Liver (tissue), 9 donors: Measurements from ENCODE around the gene GABRA4. TPM values are rescaled to one million over a fixed set of nuclear protein-coding genes. Genes with fewer than 3 reads are reported as not detected.

Experiments used
- DNase-seq: peaks from one replicate; pipeline ENCODE4 v3.0.0-alpha.2; 2017; ENCODE audit warnings: low spot score
- H3K27ac ChIP-seq, 2 donors: one replicate each; pipeline ENCODE4 v1.7.0; 2013; ENCODE audit warnings: inconsistent platforms in 2 of 2, low read length in 2 of 2, control low read depth in 1 of 2, low read depth in 1 of 2, mild to moderate bottlenecking in 1 of 2
- H3K27me3 ChIP-seq, 4 donors: one replicate each; pipeline versions ENCODE4 v1.6.1 to v1.7.0; 2013; ENCODE audit warnings: low read length in 3 of 4, inconsistent platforms in 1 of 4, mild to moderate bottlenecking in 1 of 4, moderate library complexity in 1 of 4; ENCODE audit not compliant: control insufficient read depth in 4 of 4, insufficient read depth in 4 of 4
- H3K36me3 ChIP-seq, 4 donors: one replicate each; pipeline versions ENCODE4 v1.6.1 to v1.7.0; 2013; ENCODE audit warnings: low read length in 3 of 4, mild to moderate bottlenecking in 3 of 4, low read depth in 1 of 4, moderate library complexity in 1 of 4; ENCODE audit not compliant: control insufficient read depth in 4 of 4, insufficient read depth in 3 of 4
- H3K4me1 ChIP-seq, 4 donors: one replicate each; pipeline versions ENCODE4 v1.6.1 to v1.7.0; 2013; ENCODE audit warnings: low read length in 3 of 4, mild to moderate bottlenecking in 3 of 4, moderate library complexity in 1 of 4; ENCODE audit not compliant: control insufficient read depth in 4 of 4, insufficient read depth in 4 of 4
- H3K4me3 ChIP-seq, 3 donors: one replicate each; pipeline versions ENCODE4 v1.6.1 to v1.7.0; 2013; ENCODE audit warnings: low read length in 3 of 3, control low read depth in 1 of 3, low read depth in 1 of 3, mild to moderate bottlenecking in 1 of 3
- H3K9ac ChIP-seq, 2 donors: one replicate each; pipeline ENCODE4 v1.7.0; 2013; ENCODE audit warnings: low read length in 2 of 2, mild to moderate bottlenecking in 2 of 2, moderate library complexity in 2 of 2, control low read depth in 1 of 2, low read depth in 1 of 2
- H3K9me3 ChIP-seq, 4 donors: one replicate each; pipeline versions ENCODE4 v1.6.1 to v1.7.0; 2013; ENCODE audit warnings: low read length in 3 of 4; ENCODE audit not compliant: control insufficient read depth in 4 of 4
- EGR1 ChIP-seq, 2 donors: IDR thresholded peaks; 2 replicates each; pipeline ENCODE4 v1.6.1; 2016 to 2018; ENCODE audit warnings: antibody characterized with exemption in 2 of 2, low read depth in 2 of 2
- FOXA2 ChIP-seq: IDR thresholded peaks from 2 replicates; pipeline ENCODE4 v1.6.1; 2016; ENCODE audit warnings: antibody characterized with exemption
- GABPA ChIP-seq, 2 donors: IDR thresholded peaks in 1 of 2; conservative IDR thresholded peaks in 1 of 2; 2 replicates each; pipeline ENCODE4 v1.6.1; 2016; ENCODE audit warnings: antibody characterized with exemption in 2 of 2, mild to moderate bottlenecking in 1 of 2, moderate library complexity in 1 of 2
- HNF4A ChIP-seq, 2 donors: conservative IDR thresholded peaks; 2 replicates each; pipeline ENCODE4 v1.6.1; 2016; ENCODE audit warnings: antibody characterized with exemption in 2 of 2, mild to moderate bottlenecking in 2 of 2
- HNF4G ChIP-seq: IDR thresholded peaks from 2 replicates; pipeline ENCODE4 v1.6.1; 2016; ENCODE audit warnings: antibody characterized with exemption
- JUND ChIP-seq, 2 donors: IDR thresholded peaks; 2 replicates each; pipeline ENCODE4 v1.6.1; 2016; ENCODE audit warnings: antibody characterized with exemption in 2 of 2
- NR2F2 ChIP-seq: IDR thresholded peaks from 2 replicates; pipeline ENCODE4 v1.6.1; 2016; ENCODE audit warnings: antibody characterized with exemption
- RXRA ChIP-seq, 2 donors: IDR thresholded peaks; 2 replicates each; pipeline ENCODE4 v1.6.1; 2017 to 2018; ENCODE audit warnings: antibody characterized with exemption in 2 of 2, mild to moderate bottlenecking in 1 of 2
- SP1 ChIP-seq: IDR thresholded peaks from 2 replicates; pipeline ENCODE4 v1.6.1; 2018; ENCODE audit warnings: antibody characterized with exemption, mild to moderate bottlenecking
- TAF1 ChIP-seq: conservative IDR thresholded peaks from 2 replicates; pipeline ENCODE4 v1.6.1; 2016; ENCODE audit warnings: antibody characterized with exemption, mild to moderate bottlenecking
- YY1 ChIP-seq: IDR thresholded peaks from 2 replicates; pipeline ENCODE4 v1.6.1; 2016; ENCODE audit warnings: antibody characterized with exemption, mild to moderate bottlenecking
- WGBS: extraction: QIAGEN DNeasy Blood & Tissue Kit; methylation state at CpG from one replicate; pipeline ENCODE4 v1.1.7; 2013; 5-methylcytosine and 5-hydroxymethylcytosine counted together
- polyA plus RNA-seq, 2 donors: library from polyadenylated mRNA; stranded (reverse) in 1 of 2; unstranded in 1 of 2; fragments of 200-250 nt in 1 of 2; fragments of >200 nt in 1 of 2; fragmentation: Nextera tagmentation in 1 of 2; extraction: Ambion mirVana in 1 of 2; gene quantifications; one replicate each; pipeline versions ENCODE4 v1.2.1 to v1.2.3, GENCODE V29; 2013 to 2015
- total RNA-seq, 2 donors: library from RNA; depleted of rRNA; stranded (reverse); fragments of >200 nt; gene quantifications; one replicate each; pipeline ENCODE4 v1.2.3, GENCODE V29; 2014
- TF ChIP-seq, protein P1 (sequence below): IDR thresholded peaks from 2 replicates; pipeline ENCODE4 v1.6.1; 2016; ENCODE audit warnings: antibody characterized with exemption, mild to moderate bottlenecking
- TF ChIP-seq, protein P2 (sequence below): fragments of 150-350 bp; IDR thresholded peaks from 2 replicates; pipeline ENCODE4 v1.5.1; 2017; ENCODE audit warnings: improper control_type of control experiment, low read depth, low read length; ENCODE audit not compliant: missing input control
- TF ChIP-seq, protein P3 (sequence below): IDR thresholded peaks from 2 replicates; pipeline ENCODE4 v1.6.1; 2016; ENCODE audit warnings: antibody characterized with exemption
- TF ChIP-seq, protein P4 (sequence below): IDR thresholded peaks from 2 replicates; pipeline ENCODE4 v1.6.1; 2016; ENCODE audit warnings: antibody characterized with exemption
- TF ChIP-seq, protein P5 (sequence below): IDR thresholded peaks from 2 replicates; pipeline ENCODE4 v1.6.1; 2016; ENCODE audit warnings: antibody characterized with exemption
- donor health status: healthy.
- donor health status: healthy.
- donor health status: healthy.
- donor health status: healthy.
- donor health status: healthy.

The GABRA4 gene
- total and polyA plus RNA-seq, 4 donors: under 0.01 TPM; not detected in 3

DNA sequence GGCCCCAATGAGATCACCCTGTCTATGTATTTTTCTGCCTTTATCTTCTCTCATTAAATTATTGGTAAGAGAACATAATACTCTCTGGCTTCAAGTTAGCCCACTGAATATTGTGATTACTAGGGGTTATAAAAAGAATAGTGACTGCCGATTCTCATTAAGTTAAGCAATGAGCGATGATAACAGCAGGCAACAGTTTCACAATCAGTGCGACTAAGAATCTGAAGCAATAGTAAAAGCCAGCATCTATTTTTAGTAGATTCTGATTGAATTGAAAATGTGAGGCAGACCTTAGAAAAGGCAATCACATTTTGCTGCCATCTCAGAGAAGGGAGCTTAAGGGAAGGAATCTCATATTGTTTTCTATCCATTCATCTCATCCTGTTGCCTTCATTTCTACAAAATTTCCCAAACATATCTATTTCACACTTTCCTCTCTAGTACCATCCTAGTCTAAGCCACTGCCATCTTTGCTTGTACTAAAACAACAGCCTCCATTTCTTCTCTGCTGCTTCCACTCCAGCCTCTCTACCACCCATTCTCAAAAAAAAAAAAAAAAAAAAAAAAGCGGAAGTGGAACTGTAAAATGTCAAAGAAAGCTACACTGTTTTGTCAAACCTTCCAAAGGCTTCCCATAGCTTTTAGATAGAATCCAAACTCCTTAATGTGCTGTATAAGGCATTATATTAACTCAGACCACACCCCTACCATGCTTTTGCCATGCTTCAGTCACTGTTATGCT lies 17.4 kb downstream of the GABRA4 start:
- no peak overlapping the region for H3K9ac ChIP-seq
- no peaks in the 10 kb centered on the region for H3K36me3 ChIP-seq
- 70% methylated on average over 4 of the region's 4 CpGs for WGBS
- no peaks in the 10 kb centered on the region for H3K4me1 ChIP-seq
- no peaks in the 10 kb centered on the region for H3K9me3 ChIP-seq
- H3K27ac ChIP-seq: no peak overlapping the region
- H3K4me3 ChIP-seq: no peak overlapping the region
- peaks cover 0 to 7% (median 0%) of the 10 kb centered on the region in 4 donors for H3K27me3 ChIP-seq
- DNase-seq: no peak
- no peak for TF ChIP-seq HNF4G
- TF ChIP-seq FOXA2: no peak
- no peak for TF ChIP-seq RXRA (IDR thresholded peaks at IDR 0.05)
- no peak for TF ChIP-seq EGR1 (IDR thresholded peaks at IDR 0.05; ENCODE audit: low read depth in 2 of 2)
- no peak for TF ChIP-seq YY1
- TF ChIP-seq NR2F2: no peak
- no peak for TF ChIP-seq HNF4A (conservative IDR thresholded peaks at IDR 0.05)
- TF ChIP-seq, protein P1, sequence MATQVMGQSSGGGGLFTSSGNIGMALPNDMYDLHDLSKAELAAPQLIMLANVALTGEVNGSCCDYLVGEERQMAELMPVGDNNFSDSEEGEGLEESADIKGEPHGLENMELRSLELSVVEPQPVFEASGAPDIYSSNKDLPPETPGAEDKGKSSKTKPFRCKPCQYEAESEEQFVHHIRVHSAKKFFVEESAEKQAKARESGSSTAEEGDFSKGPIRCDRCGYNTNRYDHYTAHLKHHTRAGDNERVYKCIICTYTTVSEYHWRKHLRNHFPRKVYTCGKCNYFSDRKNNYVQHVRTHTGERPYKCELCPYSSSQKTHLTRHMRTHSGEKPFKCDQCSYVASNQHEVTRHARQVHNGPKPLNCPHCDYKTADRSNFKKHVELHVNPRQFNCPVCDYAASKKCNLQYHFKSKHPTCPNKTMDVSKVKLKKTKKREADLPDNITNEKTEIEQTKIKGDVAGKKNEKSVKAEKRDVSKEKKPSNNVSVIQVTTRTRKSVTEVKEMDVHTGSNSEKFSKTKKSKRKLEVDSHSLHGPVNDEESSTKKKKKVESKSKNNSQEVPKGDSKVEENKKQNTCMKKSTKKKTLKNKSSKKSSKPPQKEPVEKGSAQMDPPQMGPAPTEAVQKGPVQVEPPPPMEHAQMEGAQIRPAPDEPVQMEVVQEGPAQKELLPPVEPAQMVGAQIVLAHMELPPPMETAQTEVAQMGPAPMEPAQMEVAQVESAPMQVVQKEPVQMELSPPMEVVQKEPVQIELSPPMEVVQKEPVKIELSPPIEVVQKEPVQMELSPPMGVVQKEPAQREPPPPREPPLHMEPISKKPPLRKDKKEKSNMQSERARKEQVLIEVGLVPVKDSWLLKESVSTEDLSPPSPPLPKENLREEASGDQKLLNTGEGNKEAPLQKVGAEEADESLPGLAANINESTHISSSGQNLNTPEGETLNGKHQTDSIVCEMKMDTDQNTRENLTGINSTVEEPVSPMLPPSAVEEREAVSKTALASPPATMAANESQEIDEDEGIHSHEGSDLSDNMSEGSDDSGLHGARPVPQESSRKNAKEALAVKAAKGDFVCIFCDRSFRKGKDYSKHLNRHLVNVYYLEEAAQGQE: no peak
- no peak for TF ChIP-seq GABPA (IDR thresholded peaks at IDR 0.05 in 1 of 2, conservative IDR thresholded peaks at IDR 0.05 in 1 of 2)
- no peak for TF ChIP-seq TAF1
- TF ChIP-seq JUND (IDR thresholded peaks at IDR 0.05): no peak
- TF ChIP-seq, protein P2, sequence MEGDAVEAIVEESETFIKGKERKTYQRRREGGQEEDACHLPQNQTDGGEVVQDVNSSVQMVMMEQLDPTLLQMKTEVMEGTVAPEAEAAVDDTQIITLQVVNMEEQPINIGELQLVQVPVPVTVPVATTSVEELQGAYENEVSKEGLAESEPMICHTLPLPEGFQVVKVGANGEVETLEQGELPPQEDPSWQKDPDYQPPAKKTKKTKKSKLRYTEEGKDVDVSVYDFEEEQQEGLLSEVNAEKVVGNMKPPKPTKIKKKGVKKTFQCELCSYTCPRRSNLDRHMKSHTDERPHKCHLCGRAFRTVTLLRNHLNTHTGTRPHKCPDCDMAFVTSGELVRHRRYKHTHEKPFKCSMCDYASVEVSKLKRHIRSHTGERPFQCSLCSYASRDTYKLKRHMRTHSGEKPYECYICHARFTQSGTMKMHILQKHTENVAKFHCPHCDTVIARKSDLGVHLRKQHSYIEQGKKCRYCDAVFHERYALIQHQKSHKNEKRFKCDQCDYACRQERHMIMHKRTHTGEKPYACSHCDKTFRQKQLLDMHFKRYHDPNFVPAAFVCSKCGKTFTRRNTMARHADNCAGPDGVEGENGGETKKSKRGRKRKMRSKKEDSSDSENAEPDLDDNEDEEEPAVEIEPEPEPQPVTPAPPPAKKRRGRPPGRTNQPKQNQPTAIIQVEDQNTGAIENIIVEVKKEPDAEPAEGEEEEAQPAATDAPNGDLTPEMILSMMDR: no peak
- TF ChIP-seq, protein P3, sequence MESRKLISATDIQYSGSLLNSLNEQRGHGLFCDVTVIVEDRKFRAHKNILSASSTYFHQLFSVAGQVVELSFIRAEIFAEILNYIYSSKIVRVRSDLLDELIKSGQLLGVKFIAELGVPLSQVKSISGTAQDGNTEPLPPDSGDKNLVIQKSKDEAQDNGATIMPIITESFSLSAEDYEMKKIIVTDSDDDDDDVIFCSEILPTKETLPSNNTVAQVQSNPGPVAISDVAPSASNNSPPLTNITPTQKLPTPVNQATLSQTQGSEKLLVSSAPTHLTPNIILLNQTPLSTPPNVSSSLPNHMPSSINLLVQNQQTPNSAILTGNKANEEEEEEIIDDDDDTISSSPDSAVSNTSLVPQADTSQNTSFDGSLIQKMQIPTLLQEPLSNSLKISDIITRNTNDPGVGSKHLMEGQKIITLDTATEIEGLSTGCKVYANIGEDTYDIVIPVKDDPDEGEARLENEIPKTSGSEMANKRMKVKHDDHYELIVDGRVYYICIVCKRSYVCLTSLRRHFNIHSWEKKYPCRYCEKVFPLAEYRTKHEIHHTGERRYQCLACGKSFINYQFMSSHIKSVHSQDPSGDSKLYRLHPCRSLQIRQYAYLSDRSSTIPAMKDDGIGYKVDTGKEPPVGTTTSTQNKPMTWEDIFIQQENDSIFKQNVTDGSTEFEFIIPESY: no peak
- no peak for TF ChIP-seq SP1
- TF ChIP-seq, protein P4, sequence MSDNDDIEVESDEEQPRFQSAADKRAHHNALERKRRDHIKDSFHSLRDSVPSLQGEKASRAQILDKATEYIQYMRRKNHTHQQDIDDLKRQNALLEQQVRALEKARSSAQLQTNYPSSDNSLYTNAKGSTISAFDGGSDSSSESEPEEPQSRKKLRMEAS: no peak
- TF ChIP-seq, protein P5, sequence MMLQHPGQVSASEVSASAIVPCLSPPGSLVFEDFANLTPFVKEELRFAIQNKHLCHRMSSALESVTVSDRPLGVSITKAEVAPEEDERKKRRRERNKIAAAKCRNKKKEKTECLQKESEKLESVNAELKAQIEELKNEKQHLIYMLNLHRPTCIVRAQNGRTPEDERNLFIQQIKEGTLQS: no peak
